ENCODE results near the gene FLNC.

FLNC gene, protein sequence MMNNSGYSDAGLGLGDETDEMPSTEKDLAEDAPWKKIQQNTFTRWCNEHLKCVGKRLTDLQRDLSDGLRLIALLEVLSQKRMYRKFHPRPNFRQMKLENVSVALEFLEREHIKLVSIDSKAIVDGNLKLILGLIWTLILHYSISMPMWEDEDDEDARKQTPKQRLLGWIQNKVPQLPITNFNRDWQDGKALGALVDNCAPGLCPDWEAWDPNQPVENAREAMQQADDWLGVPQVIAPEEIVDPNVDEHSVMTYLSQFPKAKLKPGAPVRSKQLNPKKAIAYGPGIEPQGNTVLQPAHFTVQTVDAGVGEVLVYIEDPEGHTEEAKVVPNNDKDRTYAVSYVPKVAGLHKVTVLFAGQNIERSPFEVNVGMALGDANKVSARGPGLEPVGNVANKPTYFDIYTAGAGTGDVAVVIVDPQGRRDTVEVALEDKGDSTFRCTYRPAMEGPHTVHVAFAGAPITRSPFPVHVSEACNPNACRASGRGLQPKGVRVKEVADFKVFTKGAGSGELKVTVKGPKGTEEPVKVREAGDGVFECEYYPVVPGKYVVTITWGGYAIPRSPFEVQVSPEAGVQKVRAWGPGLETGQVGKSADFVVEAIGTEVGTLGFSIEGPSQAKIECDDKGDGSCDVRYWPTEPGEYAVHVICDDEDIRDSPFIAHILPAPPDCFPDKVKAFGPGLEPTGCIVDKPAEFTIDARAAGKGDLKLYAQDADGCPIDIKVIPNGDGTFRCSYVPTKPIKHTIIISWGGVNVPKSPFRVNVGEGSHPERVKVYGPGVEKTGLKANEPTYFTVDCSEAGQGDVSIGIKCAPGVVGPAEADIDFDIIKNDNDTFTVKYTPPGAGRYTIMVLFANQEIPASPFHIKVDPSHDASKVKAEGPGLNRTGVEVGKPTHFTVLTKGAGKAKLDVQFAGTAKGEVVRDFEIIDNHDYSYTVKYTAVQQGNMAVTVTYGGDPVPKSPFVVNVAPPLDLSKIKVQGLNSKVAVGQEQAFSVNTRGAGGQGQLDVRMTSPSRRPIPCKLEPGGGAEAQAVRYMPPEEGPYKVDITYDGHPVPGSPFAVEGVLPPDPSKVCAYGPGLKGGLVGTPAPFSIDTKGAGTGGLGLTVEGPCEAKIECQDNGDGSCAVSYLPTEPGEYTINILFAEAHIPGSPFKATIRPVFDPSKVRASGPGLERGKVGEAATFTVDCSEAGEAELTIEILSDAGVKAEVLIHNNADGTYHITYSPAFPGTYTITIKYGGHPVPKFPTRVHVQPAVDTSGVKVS (N-terminal part only)

DNA sequence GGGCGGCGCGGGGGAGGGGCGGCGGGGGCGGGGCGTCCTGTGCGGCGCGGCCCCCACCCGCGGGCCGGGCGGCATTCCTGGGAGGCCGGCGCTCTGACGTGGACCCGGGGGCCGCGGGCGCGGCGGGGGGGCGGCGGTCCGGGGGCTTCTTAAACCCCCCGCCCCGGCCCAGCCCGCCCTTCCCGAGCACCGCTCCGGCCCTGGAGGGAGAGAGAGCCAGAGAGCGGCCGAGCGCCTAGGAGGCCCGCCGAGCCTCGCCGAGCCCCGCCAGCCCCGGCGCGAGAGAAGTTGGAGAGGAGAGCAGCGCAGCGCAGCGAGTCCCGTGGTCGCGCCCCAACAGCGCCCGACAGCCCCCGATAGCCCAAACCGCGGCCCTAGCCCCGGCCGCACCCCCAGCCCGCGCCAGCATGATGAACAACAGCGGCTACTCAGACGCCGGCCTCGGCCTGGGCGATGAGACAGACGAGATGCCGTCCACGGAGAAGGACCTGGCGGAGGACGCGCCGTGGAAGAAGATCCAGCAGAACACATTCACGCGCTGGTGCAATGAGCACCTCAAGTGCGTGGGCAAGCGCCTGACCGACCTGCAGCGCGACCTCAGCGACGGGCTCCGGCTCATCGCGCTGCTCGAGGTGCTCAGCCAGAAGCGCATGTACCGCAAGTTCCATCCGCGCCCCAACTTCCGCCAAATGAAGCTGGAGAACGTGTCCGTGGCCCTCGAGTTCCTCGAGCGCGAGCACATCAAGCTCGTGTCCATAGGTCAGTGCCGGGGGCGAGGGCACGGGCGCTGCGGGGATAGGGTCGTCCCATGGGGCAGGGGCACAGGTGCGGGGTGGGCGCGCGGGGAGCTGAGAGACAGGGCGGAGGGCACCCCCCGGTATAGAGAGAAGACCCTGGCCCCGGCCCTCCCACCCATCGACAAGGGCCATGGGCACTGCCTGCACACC lies at the start of gene FLNC:
Gene FLNC, plus strand, starts transcription at position 176 of the 947 bp plus-strand sequence. Its CDS starts 232 bp downstream, at position 408.
- DNase-seq (ENCODE audit: low read depth): peak; percentile 78

DNA sequence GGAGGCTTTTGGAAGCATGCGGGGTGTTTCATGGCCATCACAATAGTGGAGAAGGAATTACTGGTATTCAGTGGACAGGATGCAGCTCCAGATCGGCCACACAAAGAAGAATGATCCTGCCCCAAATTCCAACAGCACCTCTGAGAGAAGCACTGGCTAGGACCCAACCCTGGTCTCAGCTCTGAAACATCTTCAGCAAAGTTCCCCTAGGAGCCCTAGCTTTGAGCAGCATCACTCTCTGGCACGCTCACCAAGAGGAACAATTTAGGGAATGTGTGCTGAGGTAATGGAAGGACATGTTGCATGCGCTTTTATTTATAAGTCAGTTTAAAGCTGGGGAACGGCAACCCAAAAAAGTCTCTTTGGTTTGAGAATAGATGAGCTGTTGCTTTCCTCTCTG lies 49.1 kb upstream of the FLNC start:
- DNase-seq (ENCODE audit: low read depth): no peak

DNA sequence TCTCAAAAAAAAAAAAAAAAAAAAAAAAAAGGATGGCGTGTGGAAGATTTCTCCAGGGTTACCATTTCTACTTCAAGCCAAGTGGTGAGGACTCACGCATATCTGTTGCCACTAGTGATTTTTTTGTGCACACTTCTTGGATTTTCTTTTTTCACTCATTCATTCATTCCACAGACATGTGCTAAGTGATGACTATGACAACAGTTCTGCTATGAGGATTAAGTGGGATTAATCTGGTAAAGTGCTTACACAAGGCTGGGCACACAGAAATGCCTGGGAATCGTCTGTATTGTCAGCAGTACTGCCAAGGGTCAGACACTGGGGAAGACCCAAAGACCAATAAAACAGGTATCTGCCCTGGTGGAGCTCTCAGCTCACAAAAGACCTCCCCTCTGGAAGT lies 48.4 kb upstream of the FLNC start:
- no peak for DNase-seq (ENCODE audit: low read depth)

DNA sequence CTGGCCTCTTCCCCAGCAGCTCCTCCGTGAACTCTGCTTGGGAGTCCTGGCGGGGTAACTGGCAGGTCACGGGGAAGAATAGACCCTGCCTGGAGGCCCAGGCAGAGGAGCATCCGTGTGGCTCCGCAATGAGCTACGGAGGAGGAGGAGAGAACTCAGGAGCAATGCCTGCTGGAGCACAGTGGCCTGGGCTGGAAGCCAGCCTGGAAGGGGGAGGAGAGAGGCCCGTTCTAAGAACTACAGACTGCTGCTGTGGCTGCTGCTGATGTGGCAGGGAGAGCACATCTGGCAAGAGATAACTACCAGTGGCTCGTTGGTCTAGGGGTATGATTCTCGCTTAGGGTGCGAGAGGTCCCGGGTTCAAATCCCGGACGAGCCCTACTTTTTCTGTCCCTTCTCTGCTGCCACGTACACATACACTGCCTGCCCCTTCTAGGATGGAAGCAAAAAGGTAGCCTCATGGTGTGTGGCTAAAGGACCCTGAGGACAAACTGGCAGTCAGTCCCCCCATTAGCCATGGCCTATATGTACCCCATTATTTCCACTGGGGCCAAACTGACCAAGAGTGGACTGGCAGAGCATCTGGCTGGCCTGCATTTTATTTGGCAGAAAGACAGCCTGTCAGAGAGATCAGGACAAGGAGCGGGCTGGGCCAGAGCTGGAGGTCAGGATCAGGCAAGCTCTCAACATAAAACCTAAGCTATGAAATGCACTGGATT lies 46.9 kb upstream of the FLNC start:
- peak; percentile 82 for DNase-seq (ENCODE audit: low read depth)

DNA sequence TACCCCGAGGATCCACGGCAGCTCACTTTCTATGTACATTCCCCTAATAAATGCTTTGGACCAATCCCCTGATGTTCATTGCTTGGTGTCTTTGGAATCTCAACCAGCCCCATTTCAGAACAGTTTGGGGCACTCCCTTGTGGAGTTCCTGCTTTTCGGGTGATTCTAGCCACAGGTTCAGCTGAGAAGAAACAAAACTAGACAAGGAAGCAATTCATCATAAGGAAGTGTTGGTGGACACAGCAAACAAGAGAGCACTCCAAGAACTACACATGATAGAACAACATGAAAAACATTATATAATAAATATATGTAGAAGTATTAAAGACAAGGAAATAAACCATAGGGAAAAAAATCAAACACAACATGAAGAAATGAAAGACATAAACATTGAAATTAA lies 44.5 kb upstream of the FLNC start:
- no peak for DNase-seq (ENCODE audit: low read depth)

DNA sequence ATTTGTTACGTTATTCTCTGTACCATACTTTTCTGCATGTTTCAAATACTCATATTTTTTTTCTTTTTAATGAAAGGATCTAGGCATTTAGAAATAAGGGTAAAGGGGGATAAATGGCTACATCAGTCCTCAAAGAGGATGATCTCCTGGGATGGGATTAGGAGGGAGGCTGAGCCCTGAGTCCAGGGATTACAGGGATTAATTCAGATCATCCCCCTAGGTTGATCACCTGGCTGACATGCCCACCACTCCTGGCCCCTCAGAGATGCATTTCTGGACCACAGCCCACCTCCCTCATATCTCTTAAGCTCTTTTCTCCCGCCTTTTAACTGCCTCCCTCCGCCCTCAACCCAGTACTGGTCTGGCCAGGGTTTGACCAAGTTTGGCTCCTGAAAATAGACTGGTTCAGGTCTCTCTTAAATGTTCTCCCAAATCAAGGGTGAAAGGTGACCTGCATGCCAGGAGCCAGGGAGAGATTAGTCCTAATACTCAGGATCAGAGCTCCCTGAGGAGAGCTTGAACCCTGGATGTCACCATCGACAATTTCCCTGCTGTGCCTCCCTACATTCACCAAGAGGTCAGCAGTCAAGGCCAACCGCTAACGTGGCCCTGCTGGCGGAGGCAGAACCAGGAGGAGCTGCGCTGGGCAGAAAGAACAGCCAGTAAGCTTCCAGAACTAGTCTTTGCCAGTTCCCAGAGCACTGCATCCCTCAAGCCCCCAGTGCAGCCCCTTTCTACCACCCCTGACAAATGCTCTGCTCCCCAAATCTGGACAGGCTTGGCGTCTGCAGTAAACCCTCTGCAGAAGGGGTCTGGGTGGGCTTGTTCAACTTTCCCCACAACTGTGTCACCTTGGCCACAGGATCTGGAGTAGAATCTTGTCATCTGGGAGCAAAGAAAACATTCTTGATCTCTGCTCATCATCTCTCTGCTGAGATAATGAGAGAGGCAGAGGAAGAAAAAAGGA lies 41.5 kb upstream of the FLNC start:
- DNase-seq (ENCODE audit: low read depth): no peak

DNA sequence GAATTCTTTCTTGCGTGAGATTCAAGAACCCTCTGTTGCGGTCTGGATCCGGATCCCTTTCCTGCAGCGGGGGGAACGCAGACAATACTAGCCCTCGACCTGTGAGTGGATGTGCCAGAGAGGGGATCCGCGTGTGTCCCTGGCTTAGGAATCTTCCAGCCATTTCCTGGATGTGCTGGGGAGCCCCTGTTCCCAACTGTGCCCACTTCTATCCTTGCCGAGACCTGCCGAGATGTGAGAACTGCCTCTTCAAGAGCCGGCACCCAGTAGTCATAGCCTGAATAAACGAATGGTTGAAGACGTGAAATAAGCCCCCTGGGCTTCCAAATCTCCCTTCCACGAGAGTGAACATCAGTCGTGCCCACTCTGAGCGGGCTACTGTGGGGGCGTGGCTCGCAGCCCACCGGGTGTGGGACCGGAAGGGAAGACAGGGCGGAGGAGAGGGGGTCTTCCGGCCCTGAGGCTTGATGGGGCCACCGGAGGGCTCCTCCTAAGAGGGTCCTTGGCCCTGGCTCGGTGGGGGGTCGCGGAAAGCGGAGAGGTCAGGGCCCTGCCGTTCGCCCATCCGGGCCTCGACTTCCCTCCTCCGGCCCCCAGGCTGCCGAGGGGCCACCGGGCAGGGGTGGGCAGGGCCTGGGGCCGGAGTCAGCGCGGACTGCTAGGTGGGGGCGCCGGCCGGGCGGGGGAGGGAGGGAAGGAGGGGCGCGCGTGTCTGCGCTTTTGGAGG lies 39.7 kb upstream of the FLNC start:
- no peak for DNase-seq (ENCODE audit: low read depth)

DNA sequence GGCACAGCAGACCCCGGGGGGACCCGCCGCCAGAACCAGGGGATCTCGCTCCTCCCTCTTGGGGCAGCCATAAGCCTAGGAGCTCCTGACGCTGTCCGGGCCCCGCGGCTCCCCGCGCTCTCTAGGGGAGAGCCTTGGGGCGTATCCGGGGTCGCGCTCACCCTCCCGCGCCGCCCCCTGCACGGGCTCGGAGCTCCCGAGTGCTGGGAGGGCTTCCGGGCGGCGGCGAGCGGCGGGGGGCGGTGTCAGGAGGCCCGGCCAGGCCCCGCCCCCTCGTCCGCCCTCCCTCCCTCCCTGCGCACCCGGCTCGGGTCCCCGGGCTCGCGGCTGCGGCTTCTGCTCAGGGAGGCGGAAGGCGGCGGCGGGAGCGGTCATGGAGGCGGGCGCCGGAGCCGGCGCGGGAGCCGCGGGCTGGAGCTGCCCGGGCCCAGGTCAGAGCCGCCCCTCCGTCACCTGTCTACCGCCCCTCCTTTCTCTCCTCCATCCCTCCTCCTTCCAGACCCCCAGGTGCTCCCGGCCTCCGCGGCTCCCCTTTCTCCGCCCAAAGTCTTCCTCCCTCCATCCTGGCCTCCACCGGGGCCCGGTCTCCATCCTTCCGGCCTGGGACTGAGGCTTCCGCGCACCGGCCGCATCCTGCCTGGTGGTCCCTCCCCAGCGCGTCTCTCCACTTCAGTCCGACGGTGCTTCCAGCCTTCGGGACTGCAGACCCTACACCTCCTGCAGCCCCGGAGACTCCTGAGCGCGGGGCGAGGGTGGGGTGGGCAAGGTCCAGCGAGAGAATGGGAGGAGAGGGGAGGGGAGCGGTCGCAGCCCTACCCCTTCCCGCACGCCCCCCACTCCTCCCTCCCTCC lies 38.9 kb upstream of the FLNC start, which contains the start of gene CCDC136:
Gene CCDC136, plus strand, starts transcription at position 848 of the 851 bp plus-strand sequence. CDS start 444 bp downstream, outside the sequence.
- DNase-seq (ENCODE audit: low read depth): peak; percentile 41

DNA sequence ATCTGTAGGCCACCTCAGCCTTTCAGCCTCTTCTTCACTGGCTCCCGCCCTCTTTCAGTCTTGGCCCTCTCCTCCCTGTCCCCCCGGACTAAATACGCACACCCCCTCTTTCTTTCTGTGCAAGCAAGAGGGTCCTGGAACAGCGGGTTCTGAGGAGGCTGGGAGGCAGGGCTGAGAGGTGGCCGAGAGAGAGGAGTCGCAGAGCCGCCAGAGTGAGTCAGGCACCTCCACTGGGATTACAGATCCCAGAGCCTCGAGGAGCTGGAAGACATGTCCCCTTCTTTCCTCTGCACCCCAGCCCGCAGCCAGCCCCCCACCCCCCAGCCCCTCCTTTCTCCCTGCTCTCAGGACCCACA lies 38.3 kb upstream of the FLNC start:
- no peak for DNase-seq (ENCODE audit: low read depth)

DNA sequence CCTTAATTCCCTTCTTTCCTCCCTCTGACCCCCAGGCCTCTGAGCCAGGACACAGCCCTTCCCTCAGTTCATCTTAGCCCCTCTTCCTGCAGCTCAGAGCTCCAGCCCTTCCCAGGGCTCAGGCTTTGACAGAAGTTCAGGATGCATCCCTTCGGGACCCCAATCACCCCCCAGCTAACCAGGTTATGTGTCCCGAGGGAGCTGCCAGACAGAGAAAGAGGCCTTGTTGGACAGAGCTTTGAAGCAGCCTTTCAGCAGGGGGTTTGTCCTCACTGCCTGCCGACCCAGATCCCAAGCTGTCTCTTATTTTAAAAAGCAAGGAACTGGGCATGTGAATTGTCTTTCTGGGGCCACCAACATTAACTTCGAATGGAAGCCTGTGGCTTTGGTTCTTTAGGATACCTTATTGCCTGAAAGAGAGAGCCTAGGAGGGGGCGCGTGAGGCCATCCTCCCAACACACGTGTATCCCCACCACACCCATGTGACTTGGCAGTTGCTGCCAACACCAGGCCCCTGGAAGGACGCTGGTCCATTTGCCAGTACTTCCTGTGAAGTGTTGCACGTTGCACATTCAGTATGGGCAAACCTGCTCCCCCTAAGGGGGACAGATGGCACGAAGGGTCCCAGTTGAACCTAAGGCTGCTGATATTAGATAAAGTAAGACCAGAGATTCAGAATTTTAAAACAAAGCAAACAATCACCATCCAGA lies 37.6 kb upstream of the FLNC start:
- no peak for DNase-seq (ENCODE audit: low read depth)

DNA sequence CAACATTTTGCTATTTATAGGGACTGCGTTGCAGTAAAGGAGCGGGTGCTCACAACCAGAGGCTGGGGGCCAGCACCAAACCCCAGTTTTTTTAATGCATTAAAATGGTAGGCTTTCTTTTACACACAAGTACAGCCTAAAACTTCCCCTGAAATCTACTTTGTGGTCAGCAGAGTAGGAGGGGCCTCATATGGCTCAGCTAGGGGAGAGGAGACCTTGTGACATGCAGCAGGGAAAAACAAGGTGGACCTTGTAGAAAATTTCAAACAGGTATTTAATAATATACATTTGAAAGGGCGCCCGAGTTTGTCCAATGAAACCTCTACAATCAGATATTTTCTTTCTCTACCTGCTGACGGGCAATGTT lies 37.0 kb upstream of the FLNC start:
- DNase-seq (ENCODE audit: low read depth): no peak

DNA sequence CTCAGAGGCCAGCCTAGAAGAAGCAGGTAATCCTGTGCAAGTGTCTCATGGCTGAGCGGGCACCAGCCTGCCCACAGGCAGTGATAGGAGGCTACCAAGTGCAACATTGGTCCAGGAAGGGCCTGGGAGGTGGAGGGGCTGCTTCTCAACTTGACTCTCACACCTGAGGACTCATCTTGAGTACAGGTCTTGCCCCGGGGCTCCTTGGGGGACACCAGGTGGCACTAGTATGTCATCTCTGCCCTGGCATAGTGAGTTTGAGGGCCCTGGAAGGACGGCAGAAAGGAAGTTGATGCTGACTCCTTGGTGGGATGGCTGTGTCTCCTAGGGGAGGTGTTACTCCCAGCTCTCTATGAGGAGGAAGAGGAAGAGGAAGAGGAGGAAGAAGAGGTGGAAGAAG lies 36.2 kb upstream of the FLNC start:
- no peak for DNase-seq (ENCODE audit: low read depth)

DNA sequence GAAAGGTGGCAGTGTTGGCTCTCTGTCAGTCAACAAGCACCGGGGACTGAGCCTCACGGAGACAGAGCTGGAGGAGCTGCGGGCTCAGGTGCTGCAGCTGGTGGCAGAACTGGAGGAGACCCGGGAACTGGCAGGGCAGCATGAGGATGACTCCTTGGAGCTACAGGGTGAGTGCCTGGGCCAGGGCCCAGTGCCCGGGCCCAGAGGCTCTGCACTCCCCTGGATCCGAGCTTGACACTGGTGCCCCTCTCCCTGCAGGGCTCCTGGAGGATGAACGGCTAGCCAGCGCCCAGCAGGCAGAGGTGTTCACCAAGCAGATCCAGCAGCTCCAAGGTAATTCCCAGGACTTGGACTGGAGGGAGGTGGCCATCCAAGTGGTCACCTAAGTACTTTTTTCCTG lies 35.8 kb upstream of the FLNC start:
- no peak for DNase-seq (ENCODE audit: low read depth)

DNA sequence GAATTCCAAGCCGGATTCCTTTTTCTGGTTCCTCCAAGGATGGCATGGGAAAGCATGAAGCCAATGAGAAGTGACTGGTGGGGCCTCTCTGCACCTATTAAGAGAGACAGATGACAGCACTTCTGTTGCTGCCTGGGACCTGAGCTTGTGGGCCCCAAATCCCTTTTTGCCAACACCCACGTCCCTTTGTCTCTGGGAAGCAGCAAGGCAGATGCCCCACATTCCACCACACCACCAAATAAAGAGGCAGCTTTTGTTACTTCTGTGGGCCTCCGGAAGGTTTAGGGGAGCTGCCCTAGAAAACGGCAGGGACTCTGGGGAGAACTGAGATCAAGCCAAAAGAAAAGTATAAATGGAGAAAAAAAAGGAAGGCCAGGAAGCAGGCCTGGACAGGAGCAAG lies 35.1 kb upstream of the FLNC start:
- no peak for DNase-seq (ENCODE audit: low read depth)

DNA sequence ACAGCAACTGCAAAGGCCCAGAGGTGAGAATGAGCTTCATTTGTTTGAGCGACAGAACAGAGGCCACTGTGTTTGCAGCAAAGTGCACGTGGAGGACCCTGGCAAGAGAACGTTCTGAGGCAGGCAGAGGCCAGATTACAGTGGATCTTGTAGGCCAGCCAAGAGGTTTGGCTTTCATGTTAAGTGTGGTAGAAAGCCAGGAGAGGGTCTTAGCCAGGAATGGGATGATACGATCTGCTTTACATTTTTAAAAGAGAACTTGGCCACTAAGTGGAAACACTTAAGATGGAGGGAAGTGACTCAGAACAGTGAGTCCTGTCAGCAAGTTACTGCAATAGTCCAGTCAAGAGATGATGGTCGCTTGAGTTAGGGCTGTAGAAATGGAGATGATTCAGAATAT lies 33.9 kb upstream of the FLNC start:
- peak; percentile 87 for DNase-seq (ENCODE audit: low read depth)

DNA sequence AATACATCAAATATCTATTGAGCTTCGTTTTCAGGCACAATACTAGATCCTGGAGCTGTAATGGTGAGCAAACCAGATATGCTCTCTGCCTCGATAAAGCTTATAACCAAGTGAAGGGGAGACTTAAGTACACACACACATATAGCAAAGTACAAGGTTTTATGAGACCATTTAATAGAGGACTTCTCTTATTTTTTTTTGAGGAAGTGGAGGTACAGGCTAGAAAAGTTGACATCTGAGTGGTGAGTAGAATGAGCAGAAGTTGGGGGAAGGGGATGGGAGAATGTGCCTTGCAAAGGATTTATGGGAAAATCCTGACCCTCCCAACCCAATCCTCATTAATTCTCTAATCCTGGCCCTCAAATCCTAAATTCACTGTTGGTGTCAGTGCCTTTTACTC lies 30.8 kb upstream of the FLNC start:
- DNase-seq (ENCODE audit: low read depth): no peak

DNA sequence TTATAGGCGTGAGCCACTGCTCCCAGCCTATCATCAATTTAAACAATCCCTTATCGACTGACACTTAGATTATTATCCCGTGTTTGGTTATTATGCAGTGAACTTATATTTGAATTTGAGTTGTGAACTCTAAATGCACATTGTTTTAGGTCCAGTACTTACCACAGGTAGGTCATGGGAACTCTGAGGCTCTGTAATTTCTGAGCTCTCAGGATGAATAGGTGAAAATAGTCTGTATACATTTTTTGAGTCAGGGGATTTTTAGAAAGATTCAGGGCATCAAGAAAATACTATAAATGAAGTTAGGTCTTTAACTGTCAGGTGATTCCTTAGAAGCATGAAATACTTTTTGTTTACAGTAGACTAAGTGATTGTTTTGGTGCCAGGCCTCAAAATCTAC lies 29.6 kb upstream of the FLNC start:
- DNase-seq (ENCODE audit: low read depth): no peak
